Astrocyte (in vitro differentiated cells and primary cell): ENCODE results near the gene EED.

Source experiments
- EZH2 ChIP-seq: IDR thresholded peaks from 2 replicates; pipeline ENCODE4 v1.6.1; 2012; ENCODE audit warnings: mild to moderate bottlenecking, low read length, inconsistent platforms; ENCODE audit not compliant: insufficient read depth
- TF ChIP-seq, protein P1 (sequence below): IDR thresholded peaks from 2 replicates; pipeline ENCODE4 v1.5.1; 2011; ENCODE audit warnings: low read depth, mild to moderate bottlenecking, inconsistent platforms, low read length, moderate library complexity; ENCODE audit not compliant: insufficient read depth

DNA sequence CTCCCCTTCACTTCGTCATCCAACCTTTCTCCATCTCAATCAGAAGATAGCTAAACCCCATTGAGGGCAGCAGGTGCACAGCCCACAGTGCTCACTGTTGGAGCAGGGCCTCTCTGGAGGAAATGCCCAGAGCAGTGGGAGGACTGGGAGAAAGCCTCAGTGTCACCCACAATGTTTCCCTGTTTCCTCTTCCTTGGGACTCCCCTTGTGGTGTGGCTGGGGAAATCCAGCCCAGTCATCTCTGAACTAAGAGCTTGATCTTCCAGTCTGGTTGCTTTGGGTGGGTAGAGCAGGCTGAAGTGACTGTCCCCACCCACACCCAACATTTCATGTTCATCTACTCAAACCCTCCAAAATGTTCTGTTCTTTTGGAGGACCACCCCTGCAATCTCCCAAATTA lies 29.8 kb upstream of the EED start:
- TF ChIP-seq, protein P1, sequence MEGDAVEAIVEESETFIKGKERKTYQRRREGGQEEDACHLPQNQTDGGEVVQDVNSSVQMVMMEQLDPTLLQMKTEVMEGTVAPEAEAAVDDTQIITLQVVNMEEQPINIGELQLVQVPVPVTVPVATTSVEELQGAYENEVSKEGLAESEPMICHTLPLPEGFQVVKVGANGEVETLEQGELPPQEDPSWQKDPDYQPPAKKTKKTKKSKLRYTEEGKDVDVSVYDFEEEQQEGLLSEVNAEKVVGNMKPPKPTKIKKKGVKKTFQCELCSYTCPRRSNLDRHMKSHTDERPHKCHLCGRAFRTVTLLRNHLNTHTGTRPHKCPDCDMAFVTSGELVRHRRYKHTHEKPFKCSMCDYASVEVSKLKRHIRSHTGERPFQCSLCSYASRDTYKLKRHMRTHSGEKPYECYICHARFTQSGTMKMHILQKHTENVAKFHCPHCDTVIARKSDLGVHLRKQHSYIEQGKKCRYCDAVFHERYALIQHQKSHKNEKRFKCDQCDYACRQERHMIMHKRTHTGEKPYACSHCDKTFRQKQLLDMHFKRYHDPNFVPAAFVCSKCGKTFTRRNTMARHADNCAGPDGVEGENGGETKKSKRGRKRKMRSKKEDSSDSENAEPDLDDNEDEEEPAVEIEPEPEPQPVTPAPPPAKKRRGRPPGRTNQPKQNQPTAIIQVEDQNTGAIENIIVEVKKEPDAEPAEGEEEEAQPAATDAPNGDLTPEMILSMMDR: no peak
- no peak for TF ChIP-seq EZH2
